ENCODE data around the gene HPCAL1. TPM values are rescaled to one million over a fixed set of nuclear protein-coding genes. Genes with fewer than 3 reads are reported as not detected.
"Not testable (repeated sequence)": the region's sequence is repeated elsewhere in the genome, so short reads cannot be mapped to it uniquely, and the experiment has no call there.

Gene HPCAL1
- total RNA-seq, 6 experiments from 2014 or later, result 36.3 to 60.3 (median 57.2) TPM

GRCh38 chr2:10438688-10439087 is 136.0 kb downstream of the HPCAL1 start:
- H3K9me3 Mint-ChIP-seq, result no peaks in the 10 kb centered on the region
- H3K27ac Mint-ChIP-seq, result no peak overlapping the region
- H3K27me3 Mint-ChIP-seq (ENCODE audit: insufficient read depth), result peaks cover 6% of the 10 kb centered on the region
- TF ChIP-seq CTCF (IDR thresholded peaks at IDR 0.05), result no peak
- H3K36me3 Mint-ChIP-seq (ENCODE audit: low read depth), result peaks cover 25% of the 10 kb centered on the region
- 0 out of 2 replicates have a peak, but pooled peaks cover under 1% of the 10 kb centered on the region for H3K4me1 Mint-ChIP-seq (ENCODE audit: low read depth)
- no peak for DNase-seq
- no peak overlapping the region for H3K4me3 Mint-ChIP-seq

DNA sequence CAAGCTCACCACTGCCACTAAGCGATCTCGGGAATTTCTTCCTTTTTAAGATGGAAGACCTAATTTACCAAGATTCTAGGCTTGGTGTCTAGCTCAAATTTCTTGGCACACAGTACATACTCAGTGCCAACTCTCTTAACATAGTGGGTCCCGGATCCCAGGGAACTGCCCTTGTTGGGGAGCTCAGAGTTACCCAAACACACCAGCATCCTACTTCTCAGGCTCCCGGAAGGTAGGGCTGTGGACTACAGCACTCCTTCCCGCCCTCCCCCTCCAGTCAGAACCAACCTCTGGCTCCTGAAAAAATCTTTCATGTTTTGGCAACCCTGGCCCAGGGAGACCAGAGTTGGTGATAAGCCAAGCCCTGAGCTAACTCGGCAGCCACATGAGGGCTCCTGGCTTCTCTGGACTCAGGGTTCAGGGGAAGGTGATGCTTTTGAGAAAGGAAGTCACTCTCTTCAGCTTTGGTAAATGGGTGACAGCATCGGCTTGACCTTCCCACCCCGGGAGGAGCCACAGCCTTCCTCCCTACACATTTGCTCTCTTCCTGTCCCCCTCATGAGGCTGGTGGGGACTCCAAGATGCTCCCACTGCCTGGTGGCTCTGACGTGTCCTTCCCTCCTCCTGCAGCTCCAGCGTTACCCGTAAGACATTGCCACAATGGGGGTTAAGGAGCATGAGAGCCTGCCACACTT is 136.6 kb downstream of the HPCAL1 start:
- no peak for TF ChIP-seq CTCF (IDR thresholded peaks at IDR 0.05)
- Mint-ChIP-seq H3K4me1 (ENCODE audit: low read depth) (peaks cover 7% of the 10 kb centered on the region), H3K27ac (peak overlapping the region; percentile 21; the same call in 1 of the 2 replicates), H3K36me3 (ENCODE audit: low read depth) (peaks cover 31% of the 10 kb centered on the region), H3K27me3 (ENCODE audit: insufficient read depth) (peaks cover 6% of the 10 kb centered on the region), H3K9me3 (no peaks in the 10 kb centered on the region), H3K4me3 (no peak overlapping the region)
- DNase-seq, result no peak

GRCh38 chr2:10439971-10440370 is 137.3 kb downstream of the HPCAL1 start:
- no peak for DNase-seq
- Mint-ChIP-seq H3K27ac (peak overlapping the region; percentile 21; the same call in 1 of the 2 replicates), H3K36me3 (ENCODE audit: low read depth) (peaks cover 38% of the 10 kb centered on the region)

GRCh38 chr2:10440736-10441135 is 138.0 kb downstream of the HPCAL1 start:
- Mint-ChIP-seq H3K27ac (no peak overlapping the region), H3K9me3 (no peaks in the 10 kb centered on the region), H3K27me3 (ENCODE audit: insufficient read depth) (peaks cover 6% of the 10 kb centered on the region), H3K4me3 (no peak overlapping the region), H3K4me1 (ENCODE audit: low read depth) (peaks cover 15% of the 10 kb centered on the region), H3K36me3 (ENCODE audit: low read depth) (peaks cover 38% of the 10 kb centered on the region)
- DNase-seq, result no peak
- TF ChIP-seq CTCF (IDR thresholded peaks at IDR 0.05), result no peak

More at GRCh38 chr2:10439971-10440370, 137.3 kb downstream of the HPCAL1 start:
- peaks cover 6% of the 10 kb centered on the region for H3K27me3 Mint-ChIP-seq (ENCODE audit: insufficient read depth)
- H3K9me3 Mint-ChIP-seq, result no peaks in the 10 kb centered on the region
- H3K4me3 Mint-ChIP-seq, result no peak overlapping the region
- H3K4me1 Mint-ChIP-seq (ENCODE audit: low read depth), result peaks cover 14% of the 10 kb centered on the region
- no peak for TF ChIP-seq CTCF (IDR thresholded peaks at IDR 0.05)

DNA sequence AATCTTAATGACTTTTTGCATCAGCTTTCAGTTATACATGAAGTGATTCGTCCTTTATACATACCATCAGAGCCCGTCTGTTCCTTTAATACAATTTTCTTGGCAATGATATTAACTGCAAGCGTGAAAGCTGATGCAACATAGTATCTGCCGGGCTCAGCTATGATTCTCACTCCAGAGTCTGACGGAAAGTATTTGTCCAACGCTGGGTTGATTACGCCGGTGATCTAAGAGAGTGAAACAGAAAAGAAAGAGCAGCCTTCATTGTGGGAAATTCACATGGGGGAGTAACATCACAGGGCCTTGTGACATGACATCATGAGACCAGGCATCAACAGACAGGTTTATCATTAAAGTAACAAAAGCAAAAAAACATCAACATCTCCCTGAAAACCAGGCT is 139.2 kb downstream of the HPCAL1 start:
- no peaks in the 10 kb centered on the region; the same call in 1 of the 2 replicates for H3K9me3 Mint-ChIP-seq
- H3K36me3 Mint-ChIP-seq (ENCODE audit: low read depth), result peaks cover 38% of the 10 kb centered on the region
- no peak for TF ChIP-seq CTCF (IDR thresholded peaks at IDR 0.05)
- peaks cover 24% of the 10 kb centered on the region for H3K4me1 Mint-ChIP-seq (ENCODE audit: low read depth)
- H3K4me3 Mint-ChIP-seq, result no peak overlapping the region
- peaks cover 6% of the 10 kb centered on the region for H3K27me3 Mint-ChIP-seq (ENCODE audit: insufficient read depth)
- H3K27ac Mint-ChIP-seq, result peak overlapping the region; percentile 17; the same call in 1 of the 2 replicates
- no peak for DNase-seq

DNA sequence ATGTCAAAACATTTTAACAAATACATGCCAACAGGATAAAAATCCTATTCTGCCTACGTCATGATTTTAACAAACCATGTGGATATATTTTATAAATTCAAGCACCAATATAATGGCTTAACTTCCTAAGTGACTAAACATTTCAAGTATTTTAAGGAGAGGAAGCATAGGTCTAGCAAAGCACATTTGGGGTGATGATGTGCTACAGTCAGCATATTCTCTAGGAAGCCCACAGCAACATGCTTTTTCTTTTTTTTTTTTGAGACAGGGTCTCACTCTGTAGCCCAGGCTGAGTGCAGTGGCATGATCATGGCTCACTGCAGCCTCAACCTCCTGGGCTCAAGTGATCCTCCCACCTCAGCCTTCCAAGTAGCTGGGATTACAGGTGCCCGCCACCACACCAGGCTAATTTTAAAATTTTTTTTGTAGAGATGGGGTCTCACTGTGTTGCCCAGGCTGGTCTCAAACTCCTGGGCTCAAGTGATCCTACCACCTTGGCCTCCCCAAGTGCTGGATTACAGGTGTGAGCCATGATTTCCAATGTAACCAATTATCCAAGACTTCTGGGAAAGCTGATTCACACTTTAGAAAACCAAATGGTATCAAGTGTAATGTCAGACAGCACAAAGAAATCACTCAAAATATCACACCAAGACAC is 139.9 kb downstream of the HPCAL1 start:
- H3K4me3 Mint-ChIP-seq, DNase-seq, H3K27ac Mint-ChIP-seq, H3K9me3 Mint-ChIP-seq: not testable (repeated sequence)
- H3K36me3 Mint-ChIP-seq (ENCODE audit: low read depth), result peaks cover 43% of the 10 kb centered on the region
- H3K27me3 Mint-ChIP-seq (ENCODE audit: insufficient read depth), result peaks cover 10% of the 10 kb centered on the region
- peaks cover 30% of the 10 kb centered on the region for H3K4me1 Mint-ChIP-seq (ENCODE audit: low read depth)
